ENCODE results near the gene MYO7B.

Gene MYO7B

DNA sequence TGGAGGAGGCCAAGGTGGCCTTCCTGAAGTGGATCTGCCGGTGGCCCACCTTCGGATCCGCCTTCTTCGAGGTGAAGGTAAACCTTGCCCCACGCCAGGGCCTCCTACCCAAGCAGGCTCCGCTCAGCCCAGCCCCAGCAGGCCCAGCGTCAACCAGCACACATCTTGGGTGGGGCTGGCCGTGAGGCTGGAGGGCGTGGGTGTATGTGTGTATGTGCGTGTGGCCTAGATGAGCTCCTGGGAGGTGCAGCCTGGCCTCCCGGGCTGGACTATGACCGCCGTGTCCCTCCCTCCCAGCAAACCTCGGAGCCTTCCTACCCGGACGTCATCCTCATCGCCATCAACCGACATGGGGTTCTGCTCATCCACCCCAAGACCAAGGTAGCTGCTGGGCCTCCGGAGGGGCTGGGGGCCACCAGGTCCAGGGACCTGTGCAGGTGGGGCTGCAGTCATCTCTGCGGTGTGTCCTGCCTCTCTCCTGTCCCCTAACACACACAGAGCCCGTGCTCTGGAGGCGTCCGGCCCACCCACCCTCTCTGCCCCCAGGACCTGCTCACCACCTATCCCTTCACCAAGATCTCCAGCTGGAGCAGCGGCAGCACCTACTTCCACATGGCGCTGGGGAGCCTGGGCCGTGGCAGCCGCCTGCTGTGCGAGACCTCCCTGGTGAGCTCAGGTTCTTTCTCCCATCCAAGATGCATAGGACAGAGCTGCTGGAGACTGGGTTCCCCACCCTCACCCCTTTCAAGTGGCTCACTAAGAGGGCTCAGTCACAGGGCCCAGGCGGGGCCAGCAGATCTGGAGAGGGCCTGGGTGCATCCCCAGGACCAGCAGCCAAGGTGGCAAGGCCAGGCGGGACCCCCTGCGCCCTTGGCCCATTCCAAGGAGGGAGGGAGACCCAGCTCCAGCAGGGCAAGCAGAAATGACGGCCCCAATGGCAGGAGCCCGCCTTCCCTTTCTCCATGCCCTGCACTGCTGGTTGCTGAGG, 101.1 kb downstream of the MYO7B start:
- no peak for DNase-seq (ENCODE audit: low read depth in 2 of 2)

GRCh38 chr2:127637236-127637630, 101.8 kb downstream of the MYO7B start:
- DNase-seq (ENCODE audit: low read depth in 2 of 2) = no peak

DNA sequence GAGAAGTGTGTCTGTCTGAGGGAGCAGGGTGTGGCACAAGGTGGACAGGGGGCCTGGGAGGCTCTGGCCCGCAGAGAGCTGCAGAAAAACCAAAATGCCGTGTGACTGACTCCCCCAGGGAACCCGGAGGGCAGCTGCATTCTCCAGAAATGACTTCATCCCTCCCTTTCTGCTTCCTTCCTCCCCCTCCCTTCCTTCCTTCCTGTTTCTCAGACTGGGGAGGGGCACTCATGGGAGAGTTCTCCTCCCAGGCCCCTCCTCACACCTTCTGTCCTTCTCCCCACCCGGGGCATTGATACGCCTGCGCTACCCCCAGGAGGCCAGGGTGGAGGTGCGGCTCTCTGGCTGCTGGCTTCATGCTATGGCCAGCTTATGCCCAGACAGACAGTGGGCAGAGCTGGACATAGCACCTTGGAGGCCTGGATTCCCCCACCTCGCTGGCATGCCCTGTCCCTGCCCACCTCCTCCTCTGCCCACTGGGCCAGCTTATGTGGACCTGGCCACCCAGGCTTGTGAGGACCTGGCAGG, 102.3 kb downstream of the MYO7B start:
- DNase-seq (ENCODE audit: low read depth in 2 of 2) = no peak

GRCh38 chr2:127638361-127639110, 103.1 kb downstream of the MYO7B start:
- DNase-seq (ENCODE audit: low read depth in 2 of 2) = no peak

GRCh38 chr2:127639111-127639474, 103.6 kb downstream of the MYO7B start:
- no peak for DNase-seq (ENCODE audit: low read depth in 2 of 2)

GRCh38 chr2:127640082-127641072, 104.9 kb downstream of the MYO7B start:
- DNase-seq (ENCODE audit: low read depth in 2 of 2) = peak in 1 of 2 donors; percentile 20

DNA sequence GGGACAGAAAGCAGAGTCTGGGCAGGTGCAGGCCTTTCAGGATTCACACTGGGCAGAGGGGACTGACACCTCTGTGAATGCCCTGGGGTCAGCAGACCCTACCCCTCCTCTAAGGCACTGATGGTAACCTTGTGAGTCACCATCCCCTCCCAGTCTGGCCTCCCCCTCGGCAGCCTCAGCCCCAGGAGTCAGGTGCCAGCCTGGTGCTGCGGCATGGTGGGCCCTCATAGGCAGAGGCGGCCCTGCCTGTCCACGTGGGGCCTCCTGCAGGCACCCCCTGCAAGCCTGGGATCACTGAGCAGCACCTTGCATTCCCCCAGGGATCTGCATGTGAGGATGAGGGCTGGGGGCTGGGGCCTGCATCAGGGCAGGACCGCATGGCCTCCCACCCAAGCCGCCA, 105.7 kb downstream of the MYO7B start:
- no peak for DNase-seq (ENCODE audit: low read depth in 2 of 2)

DNA sequence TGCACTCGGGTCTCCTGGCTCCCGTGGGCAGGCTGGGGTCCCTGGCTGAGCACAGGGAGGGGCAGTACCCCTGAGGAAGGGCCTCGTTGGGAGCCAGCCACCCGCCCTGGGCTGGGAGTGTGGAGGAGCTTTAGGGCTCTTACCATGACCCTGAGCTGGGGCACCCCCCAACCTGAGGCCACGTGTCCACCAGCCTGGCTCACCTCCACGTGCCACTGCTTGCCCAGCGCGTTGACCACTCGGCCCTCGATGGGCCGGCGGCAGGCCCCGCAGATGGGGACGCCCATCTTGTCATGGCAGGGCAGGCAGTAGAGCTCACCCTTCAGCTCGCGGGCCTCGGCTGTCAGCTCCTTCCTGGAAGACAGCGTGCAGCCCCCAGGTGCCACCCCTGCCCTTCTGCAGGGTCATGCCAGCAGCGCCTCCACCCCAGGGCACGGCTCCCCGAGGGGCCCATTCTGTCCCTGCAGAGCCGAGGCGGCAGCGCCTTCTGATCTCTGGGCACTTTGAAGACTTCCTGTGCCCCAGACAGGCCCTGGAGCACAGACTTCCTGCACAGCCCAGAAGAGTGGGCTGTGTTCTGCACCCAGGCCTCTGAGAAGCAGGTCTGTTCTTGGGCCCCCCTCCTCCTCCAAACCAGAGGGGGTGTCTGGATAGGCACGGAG, 106.5 kb downstream of the MYO7B start:
- peak in 1 of 2 donors; percentile 22 for DNase-seq (ENCODE audit: low read depth in 2 of 2)

DNA sequence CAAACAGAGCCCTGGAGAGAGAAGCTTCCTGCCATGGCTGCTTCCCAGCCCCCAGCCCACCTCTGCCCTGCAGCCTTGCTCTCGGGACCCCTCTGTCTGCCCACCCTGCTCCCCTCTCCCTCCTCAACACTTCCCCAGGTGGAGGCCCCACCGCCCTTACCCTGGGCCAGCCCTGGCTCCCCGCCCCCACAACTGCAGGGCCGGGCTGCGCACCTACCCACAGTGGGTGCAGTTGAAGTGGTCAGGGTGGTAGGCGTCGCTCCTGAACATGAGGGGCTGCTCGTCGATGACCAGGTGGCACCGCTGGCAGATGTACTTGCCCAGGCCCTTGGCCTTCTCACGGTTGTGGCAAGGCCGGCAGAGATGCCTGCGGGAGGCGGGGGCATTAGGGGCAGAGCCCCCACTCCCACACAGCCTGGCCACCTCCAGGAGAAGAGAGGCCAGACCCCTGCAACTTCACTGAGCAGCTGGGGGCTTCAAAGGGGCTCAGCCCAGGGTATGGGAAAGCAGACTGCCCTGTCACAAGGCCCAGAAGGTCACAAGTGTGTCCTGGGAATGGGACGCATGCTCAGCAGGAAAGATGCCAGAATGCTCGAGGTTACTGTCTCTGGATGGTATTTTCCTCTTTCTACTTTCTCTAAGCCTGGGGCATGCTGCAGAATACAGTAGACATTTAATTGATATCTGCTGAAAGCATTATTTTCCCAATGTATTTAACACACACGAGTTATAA, 107.4 kb downstream of the MYO7B start:
- DNase-seq (ENCODE audit: low read depth in 2 of 2) = no peak

DNA sequence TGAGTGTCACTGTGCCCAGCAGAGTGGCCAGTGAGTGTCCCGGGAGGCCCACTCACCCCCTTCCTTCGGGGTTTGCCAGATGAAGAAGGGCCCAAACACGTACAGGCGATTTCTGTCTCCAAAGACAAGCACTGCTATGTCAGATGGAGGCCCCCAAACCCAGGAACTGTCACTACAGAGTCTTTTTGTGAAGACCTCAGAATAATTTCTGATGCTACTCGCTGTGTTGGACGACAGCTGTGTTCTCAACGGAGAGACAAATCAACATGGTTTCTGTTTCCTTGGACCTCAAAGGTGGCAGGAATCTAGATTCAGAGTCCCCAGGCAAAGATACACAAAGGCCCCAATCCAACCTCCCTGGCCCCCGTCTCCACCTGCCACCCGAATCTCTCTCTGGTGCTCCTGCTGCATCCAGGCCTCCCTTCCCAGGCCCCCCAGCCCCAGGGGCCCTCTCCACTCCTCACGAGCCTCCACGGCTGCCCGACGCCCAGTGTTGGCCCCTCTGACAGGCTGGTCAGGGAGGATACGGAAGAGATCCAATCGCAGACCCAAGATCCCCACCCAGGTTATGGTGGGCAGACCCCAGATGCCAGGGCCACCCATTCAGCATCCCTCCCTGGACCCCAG, 108.1 kb downstream of the MYO7B start:
- no peak for DNase-seq (ENCODE audit: low read depth in 2 of 2)

DNA sequence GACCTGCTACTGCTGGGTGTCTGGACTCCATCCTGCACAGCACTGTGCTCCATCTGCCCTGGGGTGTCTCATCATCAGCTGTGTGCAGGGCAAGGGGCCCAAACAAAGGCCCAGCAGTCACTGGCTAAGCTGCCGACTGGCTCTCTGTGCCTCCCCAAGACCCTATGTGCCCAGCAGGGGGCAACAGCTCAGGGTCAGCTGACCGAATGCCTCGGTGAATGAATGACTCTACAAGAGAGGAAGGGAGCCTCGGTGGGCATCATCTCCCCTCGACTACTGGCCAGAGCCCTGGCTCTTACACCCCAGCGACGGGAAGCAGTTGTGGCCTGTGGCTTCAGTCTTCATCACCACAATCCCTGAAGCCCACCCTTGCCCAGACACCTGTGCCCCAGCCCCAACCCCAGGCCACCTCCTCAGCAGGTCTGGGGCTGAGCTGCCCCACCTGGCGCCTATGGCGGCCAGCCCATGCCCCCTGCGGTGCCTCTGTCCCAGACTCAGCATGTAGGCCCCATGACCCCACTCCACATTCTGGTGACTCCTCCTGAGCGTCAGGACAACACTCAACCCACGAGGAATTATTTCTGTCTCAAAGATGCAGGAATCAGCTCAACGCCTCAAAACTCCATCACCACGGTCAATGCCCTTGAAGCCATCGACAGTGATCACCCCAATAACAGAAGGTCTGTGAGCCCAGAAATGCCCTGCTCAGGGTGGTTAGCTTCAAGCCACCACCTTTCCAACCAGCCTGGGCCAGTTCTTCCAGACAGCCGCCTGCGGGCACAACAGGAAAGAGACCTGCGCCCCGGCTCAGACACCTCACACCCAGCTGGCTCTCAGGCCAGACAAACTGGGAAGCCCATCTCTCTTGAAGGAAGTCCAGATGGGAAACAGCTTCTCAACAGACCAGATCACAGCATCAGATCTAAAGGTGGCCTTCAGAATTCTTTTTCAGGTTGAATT, 108.9 kb downstream of the MYO7B start:
- no peak for DNase-seq (ENCODE audit: low read depth in 2 of 2)

DNA sequence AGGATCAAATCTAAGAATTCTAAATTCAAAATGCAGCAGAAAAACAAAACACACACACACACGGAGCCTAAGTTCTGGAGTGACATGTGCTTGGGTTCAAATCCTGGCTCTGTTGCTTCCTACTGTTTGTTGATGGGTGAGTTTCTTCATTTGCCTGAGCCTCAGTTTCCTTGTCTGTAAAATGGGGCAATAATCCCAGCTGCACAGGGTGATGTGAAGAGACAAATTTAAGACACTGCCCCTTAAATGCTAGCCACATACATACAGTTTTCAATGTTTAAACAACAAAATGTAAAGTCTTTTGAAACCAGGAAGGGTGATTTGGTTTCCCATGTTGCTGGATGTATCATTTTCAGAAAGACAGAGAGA, 109.5 kb downstream of the MYO7B start:
- no peak for DNase-seq (ENCODE audit: low read depth in 2 of 2)

- DNase-seq (ENCODE audit: low read depth in 2 of 2) = no peak
Measured at GRCh38 chr2:127645395-127646291, 110.2 kb downstream of the MYO7B start, which contains the start of gene GPR17. Gene GPR17 (plus strand): TSS chr2:127646153. CDS start chr2:127650736, 4,583 bp downstream.

- DNase-seq (ENCODE audit: low read depth in 2 of 2) = no peak
Measured at GRCh38 chr2:127646487-127647241, 111.2 kb downstream of the MYO7B start.

DNA sequence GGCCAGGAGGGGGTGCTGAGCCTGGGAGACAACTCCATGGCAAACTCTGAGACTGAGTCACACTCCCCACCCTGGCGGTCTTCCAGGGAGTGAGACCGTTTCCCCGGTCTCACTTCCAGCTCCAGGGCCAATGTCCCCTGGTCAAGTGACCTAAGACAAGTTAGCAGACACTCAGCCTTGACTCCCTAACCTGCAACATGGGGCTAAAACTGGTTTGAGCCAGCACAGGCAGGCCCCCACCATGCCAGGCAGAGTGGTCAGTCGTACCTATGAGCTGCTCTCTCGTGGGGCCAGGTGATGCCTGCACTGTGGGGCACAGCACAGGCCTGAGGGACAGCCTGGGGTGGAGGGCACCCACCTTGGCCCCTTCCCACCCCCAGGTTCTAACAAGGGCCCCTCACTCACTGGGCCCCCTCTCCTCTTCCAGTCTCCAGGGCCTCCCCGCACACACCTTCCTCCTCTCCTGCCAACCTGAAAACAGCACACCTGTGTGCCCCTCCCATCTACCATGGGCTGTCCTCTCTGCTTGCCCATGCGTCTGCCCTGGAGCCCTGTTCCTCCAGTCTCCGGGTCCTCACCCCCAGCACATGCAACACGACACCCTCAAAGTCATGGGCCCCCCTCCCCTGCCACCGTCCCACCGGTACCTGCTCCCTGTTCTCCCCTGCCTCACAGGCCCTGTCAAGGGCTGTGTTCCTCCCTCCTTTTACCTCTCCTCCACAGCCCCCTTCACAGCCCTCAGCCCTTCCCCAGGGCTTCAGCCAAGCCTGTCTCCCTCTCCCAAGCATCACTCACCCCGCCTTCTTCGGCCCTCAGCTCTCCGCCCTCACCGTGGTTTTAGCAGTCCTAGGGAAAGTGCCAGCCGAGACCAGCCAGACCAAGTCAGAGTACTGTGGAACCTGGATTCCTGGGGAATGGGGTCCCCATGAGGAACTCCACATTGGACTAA, 112.0 kb downstream of the MYO7B start:
- no peak for DNase-seq (ENCODE audit: low read depth in 2 of 2)

Measured in stimulated activated CD4-positive, alpha-beta T cell treated with anti-CD3 and anti-CD28 coated beads, Interleukin-15, amount 100 ng/mL, for 48 hours (primary cell).